Breast epithelium (tissue), 4 donors: ENCODE data around the gene DLEC1. TPM values are rescaled to one million over a fixed set of nuclear protein-coding genes. Genes with fewer than 3 reads are reported as not detected.

Source experiments
- DNase-seq, 2 donors: peaks; one replicate each; pipeline ENCODE4 v3.0.0-alpha.2; 2019; ENCODE audit warnings: low spot score in 2 of 2
- H3K27ac ChIP-seq, 2 donors: fragments of 200-600 bp; sonication (generic) in 1 of 2; one replicate each; pipeline ENCODE4 v1.5.1; 2016 to 2019; ENCODE audit warnings: mild to moderate bottlenecking in 1 of 2
- H3K27me3 ChIP-seq, 2 donors: fragments of 200-600 bp; sonication (generic) in 1 of 2; one replicate each; pipeline versions ENCODE4 v1.5.1 to v1.6.0; 2017 to 2019; ENCODE audit warnings: control low read depth in 1 of 2, mild to moderate bottlenecking in 1 of 2
- H3K36me3 ChIP-seq: fragments of 200-600 bp; one replicate; pipeline ENCODE4 v1.5.1; 2019
- H3K4me1 ChIP-seq, 2 donors: fragments of 200-600 bp; sonication (generic); one replicate each; pipeline ENCODE4 v1.5.1; 2016 to 2019; ENCODE audit warnings: control low read depth in 1 of 2
- H3K4me3 ChIP-seq, 3 donors: fragments of 200-600 bp; sonication (generic); 1 replicate in 2 of 3; 2 replicates in 1 of 3; pipeline ENCODE4 v1.5.1; 2016 to 2019; ENCODE audit warnings: mild to moderate bottlenecking in 3 of 3, moderate library complexity in 2 of 3
- H3K9me3 ChIP-seq, 2 donors: fragments of 200-600 bp; sonication (generic) in 1 of 2; one replicate each; pipeline ENCODE4 v1.5.1; 2016 to 2019; ENCODE audit warnings: control low read depth in 1 of 2
- POLR2A ChIP-seq: fragments of 450-650 bp; IDR thresholded peaks from one replicate; pipeline ENCODE4 v1.6.1; 2016; ENCODE audit warnings: antibody characterized with exemption, mild to moderate bottlenecking, moderate library complexity
- POLR2AphosphoS5 ChIP-seq, 3 donors: sonication (generic); formaldehyde crosslinking; IDR thresholded peaks; one replicate each; pipeline ENCODE4 v1.6.1; 2017; ENCODE audit warnings: antibody characterized with exemption in 3 of 3
- intact Hi-C: fragments of 100-400 bp; cut with DNase I; formaldehyde crosslinking; loops from one replicate; pipeline ENCODE4 v1.15.1; 2023; ENCODE audit warnings: low total_unique reads
- total RNA-seq, 3 donors: library from RNA; depleted of rRNA; stranded (reverse); fragments of >200 nt; gene quantifications; one replicate each; pipeline ENCODE4 v1.1.0, GENCODE V29; 2016
- TF ChIP-seq, protein P1 (sequence below), 3 donors: fragments of 450-650 bp; IDR thresholded peaks; one replicate each; pipeline ENCODE4 v1.5.1; 2016 to 2017; ENCODE audit warnings: antibody characterized with exemption in 3 of 3, mild to moderate bottlenecking in 3 of 3, moderate library complexity in 3 of 3

DLEC1 gene
- total RNA-seq, 3 donors from 2014 or later = 0.98 to 2.0 (median 1.1) TPM

DNA sequence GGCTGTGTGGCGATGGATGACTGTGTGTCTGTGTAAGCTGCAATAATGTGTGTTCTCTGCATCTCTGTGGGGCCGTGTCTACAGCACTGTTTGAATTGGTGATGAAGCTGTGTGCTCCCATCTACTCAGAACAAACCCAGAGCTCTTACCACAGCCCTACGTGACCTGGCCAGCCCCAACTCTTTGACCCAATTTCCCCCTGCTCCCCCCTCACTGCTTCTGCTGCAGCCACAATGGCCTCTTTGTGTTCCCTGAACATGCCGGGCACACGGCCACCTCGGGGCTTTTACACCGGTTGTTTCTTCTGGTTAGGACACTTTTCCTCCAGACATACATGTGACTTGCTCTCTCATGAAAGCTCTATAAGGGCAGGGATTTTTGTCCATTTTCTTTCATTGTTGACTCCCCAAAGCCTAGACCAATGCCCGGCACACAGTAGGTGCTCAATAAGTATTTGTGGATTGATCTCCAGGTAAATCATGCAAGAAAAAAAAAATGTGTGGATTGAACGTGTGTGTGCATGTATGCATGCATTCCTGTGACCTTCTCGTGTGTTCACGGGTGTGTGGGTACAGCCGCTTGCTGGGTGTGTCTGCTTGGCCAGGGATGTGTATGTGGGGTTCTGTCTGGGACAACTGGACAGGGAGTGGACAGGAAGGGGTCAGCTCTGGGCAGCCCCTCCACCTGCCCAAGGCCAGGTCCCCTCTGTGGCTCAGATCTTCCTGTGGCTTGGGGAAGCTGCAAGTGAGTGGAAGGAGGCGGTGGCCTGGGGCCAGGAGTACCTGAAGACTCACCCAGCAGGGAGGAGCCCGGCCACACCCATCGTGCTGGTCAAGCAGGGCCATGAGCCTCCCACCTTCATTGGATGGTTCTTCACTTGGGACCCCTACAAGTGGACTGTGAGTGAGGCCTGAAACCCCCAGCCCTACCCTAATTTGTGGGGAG, 33.7 kb upstream of the DLEC1 start:
- Histone ChIP-seq H3K4me3 (peak overlapping the region in 1 of 3 donors; percentile 1), H3K27ac (peak overlapping the region; percentile 87), H3K36me3 (no peaks in the 10 kb centered on the region), H3K4me1 (peaks cover 8 to 28% of the 10 kb centered on the region in 2 donors), H3K9me3 (no peaks in the 10 kb centered on the region), H3K27me3 (no peaks in the 10 kb centered on the region)
- intact Hi-C loops = no loop called here
- peak; percentile 80 to 94 for DNase-seq
- no peak for TF ChIP-seq POLR2A
- peak in 1 of 3 donors; percentile 41 for TF ChIP-seq POLR2AphosphoS5 (IDR thresholded peaks at IDR 0.05)

DNA sequence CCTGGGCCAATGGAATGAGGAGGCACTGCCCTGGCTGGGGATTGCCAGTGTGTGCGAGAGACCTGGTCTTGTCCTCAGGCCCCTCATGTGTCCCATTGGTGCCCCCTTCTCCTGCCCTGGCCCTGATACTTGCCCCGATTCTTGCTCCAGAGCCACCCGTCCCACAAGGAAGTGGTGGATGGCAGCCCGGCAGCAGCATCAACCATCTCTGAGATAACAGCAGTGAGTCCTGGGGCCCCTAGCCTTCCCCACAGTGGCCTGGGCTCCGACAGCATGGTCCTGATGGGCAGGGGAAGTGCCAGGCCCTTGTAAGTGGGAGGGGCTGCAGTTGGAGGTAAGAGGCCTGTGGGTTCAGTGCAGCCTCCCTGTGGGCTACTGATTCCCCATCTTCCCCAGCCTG, 33.0 kb upstream of the DLEC1 start:
- no peak for DNase-seq
- Histone ChIP-seq H3K27ac (peak overlapping the region; percentile 87), H3K4me1 (peaks cover 8 to 28% of the 10 kb centered on the region in 2 donors), H3K9me3 (no peaks in the 10 kb centered on the region), H3K4me3 (no peak overlapping the region), H3K36me3 (no peaks in the 10 kb centered on the region), H3K27me3 (no peaks in the 10 kb centered on the region)
- TF ChIP-seq POLR2A (no peak), POLR2AphosphoS5 (IDR thresholded peaks at IDR 0.05) (no peak)
- TF ChIP-seq, protein P1, sequence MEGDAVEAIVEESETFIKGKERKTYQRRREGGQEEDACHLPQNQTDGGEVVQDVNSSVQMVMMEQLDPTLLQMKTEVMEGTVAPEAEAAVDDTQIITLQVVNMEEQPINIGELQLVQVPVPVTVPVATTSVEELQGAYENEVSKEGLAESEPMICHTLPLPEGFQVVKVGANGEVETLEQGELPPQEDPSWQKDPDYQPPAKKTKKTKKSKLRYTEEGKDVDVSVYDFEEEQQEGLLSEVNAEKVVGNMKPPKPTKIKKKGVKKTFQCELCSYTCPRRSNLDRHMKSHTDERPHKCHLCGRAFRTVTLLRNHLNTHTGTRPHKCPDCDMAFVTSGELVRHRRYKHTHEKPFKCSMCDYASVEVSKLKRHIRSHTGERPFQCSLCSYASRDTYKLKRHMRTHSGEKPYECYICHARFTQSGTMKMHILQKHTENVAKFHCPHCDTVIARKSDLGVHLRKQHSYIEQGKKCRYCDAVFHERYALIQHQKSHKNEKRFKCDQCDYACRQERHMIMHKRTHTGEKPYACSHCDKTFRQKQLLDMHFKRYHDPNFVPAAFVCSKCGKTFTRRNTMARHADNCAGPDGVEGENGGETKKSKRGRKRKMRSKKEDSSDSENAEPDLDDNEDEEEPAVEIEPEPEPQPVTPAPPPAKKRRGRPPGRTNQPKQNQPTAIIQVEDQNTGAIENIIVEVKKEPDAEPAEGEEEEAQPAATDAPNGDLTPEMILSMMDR (IDR thresholded peaks at IDR 0.05) = no peak
- intact Hi-C loops = no loop called here

DNA sequence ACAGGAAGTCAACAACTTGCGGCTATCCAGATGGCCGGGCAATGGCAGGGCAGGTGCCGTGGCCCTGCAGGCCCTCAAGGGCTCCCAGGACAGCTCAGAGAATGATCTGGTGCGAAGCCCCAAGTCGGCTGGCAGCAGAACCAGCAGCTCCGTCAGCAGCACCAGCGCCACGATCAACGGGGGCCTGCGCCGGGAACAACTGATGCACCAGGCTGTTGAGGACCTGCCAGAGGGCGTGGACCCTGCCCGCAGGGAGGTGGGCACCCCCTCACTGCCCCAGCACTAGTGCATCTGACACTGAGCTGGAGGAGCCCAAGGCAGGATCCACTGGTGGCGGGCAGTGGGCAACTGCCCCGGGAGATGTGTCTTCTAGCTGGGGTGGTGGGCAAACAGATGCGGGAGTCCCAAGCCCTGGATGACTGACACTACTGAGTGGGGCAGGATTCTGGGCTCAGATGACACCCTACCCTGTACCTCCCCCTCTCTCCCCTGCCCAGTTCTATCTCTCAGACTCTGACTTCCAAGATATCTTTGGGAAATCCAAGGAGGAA, 32.5 kb upstream of the DLEC1 start:
- no peak overlapping the region for H3K4me3 ChIP-seq
- no peak for DNase-seq
- no peaks in the 10 kb centered on the region for H3K36me3 ChIP-seq
- H3K27me3 ChIP-seq = no peaks in the 10 kb centered on the region
- H3K4me1 ChIP-seq = peaks cover 8 to 28% of the 10 kb centered on the region in 2 donors
- H3K9me3 ChIP-seq = no peaks in the 10 kb centered on the region
- TF ChIP-seq POLR2AphosphoS5 (IDR thresholded peaks at IDR 0.05) = no peak
- TF ChIP-seq, protein P1 (IDR thresholded peaks at IDR 0.05) = no peak
- TF ChIP-seq POLR2A = no peak
- peak overlapping the region; percentile 87 for H3K27ac ChIP-seq
- intact Hi-C loops = no loop called here

DNA sequence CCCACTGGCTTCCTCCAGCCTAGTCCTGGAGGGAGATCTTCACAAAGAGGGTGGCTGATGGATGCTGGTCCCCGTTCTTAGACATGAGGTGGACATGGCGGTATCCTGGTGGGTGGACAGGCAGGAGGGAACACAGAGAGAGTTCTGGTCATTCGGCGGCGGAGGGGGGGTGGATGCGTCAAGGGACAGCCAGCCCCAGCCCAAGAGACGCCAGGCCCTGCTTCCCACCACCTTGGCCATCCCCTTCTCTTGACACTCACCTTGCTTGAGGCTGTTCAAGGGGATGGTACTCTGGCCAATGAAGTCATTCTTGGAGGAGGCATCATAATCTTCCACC, 31.3 kb upstream of the DLEC1 start:
- Histone ChIP-seq H3K9me3 (no peaks in the 10 kb centered on the region), H3K27me3 (no peaks in the 10 kb centered on the region), H3K4me3 (no peak overlapping the region), H3K36me3 (no peaks in the 10 kb centered on the region), H3K4me1 (peaks cover 8 to 28% of the 10 kb centered on the region in 2 donors), H3K27ac (no peak overlapping the region)
- intact Hi-C loops = no loop called here
- TF ChIP-seq, protein P1 (IDR thresholded peaks at IDR 0.05) = no peak
- TF ChIP-seq POLR2AphosphoS5 (IDR thresholded peaks at IDR 0.05) = no peak
- no peak for TF ChIP-seq POLR2A
- no peak for DNase-seq

DNA sequence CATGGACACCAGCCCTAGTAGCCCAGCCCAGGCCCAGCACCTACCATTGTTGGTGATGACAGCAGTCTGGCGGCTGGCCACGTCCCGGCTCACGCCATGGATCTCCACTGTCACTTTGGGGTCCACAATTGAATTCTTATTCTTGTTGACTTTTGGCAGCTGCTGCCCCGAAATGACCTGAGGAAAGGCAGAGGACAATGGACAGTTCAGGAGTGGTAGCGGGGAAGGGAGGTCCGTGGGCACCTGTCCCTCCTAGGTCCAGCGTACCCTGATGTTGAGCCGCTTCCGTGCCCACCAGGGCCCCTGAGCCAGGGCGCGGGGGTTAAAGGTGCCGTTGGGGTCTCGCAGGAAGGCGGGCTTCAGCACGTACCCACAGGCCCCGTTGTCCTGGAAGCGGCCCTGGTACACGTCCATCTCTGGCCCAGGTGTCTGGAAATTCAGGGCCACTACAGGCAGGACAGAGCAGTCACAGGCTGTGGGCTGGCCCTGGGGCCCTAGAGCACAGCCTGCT, 30.8 kb upstream of the DLEC1 start:
- H3K36me3 ChIP-seq = no peaks in the 10 kb centered on the region
- no peak for TF ChIP-seq POLR2A
- TF ChIP-seq POLR2AphosphoS5 (IDR thresholded peaks at IDR 0.05) = no peak
- TF ChIP-seq, protein P1 (IDR thresholded peaks at IDR 0.05) = no peak
- H3K4me1 ChIP-seq = peaks cover 8 to 24% of the 10 kb centered on the region in 2 donors
- H3K27me3 ChIP-seq = no peaks in the 10 kb centered on the region
- no peak overlapping the region for H3K27ac ChIP-seq
- DNase-seq = no peak
- no peak overlapping the region for H3K4me3 ChIP-seq
- intact Hi-C loops = no loop called here
- no peaks in the 10 kb centered on the region for H3K9me3 ChIP-seq
